ENCODE measurements around the gene C3orf62.
A peak's percentile ranks its signal among the peaks of the same experiment; 100 is the strongest.
"Not testable (repeated sequence)": the region's sequence is repeated elsewhere in the genome, so short reads cannot be mapped to it uniquely, and the experiment has no call there.

Gene C3orf62

DNA sequence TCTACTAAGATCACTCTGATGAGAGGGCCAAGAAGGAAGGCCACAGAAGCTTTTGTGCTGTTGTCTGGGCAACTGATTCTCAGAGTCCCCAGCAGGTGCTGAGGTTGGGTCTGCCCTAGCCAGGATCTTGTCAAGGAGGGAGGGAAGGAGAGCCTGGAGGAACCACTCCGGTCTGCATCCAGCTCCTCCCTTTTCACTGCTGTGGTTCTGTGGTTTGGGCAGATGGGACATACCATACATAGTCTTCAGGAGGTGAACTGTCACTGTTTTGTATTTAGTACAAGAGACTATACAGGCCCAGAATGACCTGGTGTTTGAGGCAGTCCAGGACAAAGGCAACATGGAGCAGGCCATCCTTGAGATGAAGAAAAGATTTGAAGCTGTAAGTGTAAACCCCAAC lies 21.9 kb downstream of the C3orf62 start:
- no peaks in the 10 kb centered on the region for H3K27me3 ChIP-seq
- H3K36me3 ChIP-seq: no peaks in the 10 kb centered on the region
- TF ChIP-seq, protein P1, sequence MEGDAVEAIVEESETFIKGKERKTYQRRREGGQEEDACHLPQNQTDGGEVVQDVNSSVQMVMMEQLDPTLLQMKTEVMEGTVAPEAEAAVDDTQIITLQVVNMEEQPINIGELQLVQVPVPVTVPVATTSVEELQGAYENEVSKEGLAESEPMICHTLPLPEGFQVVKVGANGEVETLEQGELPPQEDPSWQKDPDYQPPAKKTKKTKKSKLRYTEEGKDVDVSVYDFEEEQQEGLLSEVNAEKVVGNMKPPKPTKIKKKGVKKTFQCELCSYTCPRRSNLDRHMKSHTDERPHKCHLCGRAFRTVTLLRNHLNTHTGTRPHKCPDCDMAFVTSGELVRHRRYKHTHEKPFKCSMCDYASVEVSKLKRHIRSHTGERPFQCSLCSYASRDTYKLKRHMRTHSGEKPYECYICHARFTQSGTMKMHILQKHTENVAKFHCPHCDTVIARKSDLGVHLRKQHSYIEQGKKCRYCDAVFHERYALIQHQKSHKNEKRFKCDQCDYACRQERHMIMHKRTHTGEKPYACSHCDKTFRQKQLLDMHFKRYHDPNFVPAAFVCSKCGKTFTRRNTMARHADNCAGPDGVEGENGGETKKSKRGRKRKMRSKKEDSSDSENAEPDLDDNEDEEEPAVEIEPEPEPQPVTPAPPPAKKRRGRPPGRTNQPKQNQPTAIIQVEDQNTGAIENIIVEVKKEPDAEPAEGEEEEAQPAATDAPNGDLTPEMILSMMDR (IDR thresholded peaks at IDR 0.05; ENCODE audit: low read depth, low read length): no peak
- H3K4me1 ChIP-seq: no peaks in the 10 kb centered on the region
- no peaks in the 10 kb centered on the region for H3K9me3 ChIP-seq
- H3K4me3 ChIP-seq (ENCODE audit: low read depth, low read length): no peak overlapping the region
- DNase-seq: no peak

DNA sequence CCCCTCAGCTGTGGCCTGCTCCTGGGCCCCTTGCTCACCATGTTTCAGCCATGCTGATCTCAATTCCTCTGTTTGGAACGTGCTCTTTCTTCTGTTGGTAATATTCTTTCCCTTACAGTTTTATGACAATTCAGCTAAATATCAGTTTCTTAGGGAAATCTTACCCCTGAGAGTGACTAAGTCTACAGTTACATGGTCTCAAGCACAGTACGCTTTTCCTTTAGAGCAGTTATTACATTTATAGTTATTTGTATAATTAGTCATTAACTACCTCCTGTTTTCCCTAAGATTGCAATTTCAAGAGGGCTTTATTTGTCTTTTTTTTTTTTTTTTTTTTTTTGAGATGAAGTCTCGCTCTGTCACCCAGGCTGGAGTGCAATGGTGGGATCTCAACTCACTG lies 23.5 kb downstream of the C3orf62 start:
- Histone ChIP-seq H3K36me3 (no peaks in the 10 kb centered on the region), H3K27me3 (no peaks in the 10 kb centered on the region), H3K4me3 (ENCODE audit: low read depth, low read length) (no peak overlapping the region), H3K9me3 (no peaks in the 10 kb centered on the region), H3K4me1 (no peaks in the 10 kb centered on the region)
- TF ChIP-seq, protein P1 (IDR thresholded peaks at IDR 0.05; ENCODE audit: low read depth, low read length): no peak
- no peak for DNase-seq

DNA sequence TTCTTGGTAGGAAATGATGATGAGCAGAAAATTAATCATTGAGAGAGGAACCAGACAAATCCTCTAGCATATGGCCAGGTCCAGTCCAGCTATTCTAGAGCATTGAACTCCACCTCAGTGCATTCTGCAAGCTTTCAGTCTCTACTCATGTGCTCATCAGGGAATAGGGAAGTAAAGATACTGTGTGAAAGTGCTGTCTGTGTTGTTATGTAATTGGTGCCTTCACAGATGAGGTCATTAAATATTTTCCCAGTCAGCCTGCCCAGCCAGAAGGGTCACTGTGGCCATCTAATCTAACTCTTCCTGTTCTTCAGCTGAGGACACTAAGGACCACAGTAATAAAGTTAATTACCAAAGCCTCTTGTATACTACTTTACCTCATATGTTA lies 28.2 kb downstream of the C3orf62 start:
- Histone ChIP-seq H3K36me3 (no peaks in the 10 kb centered on the region), H3K4me3 (ENCODE audit: low read depth, low read length) (no peak overlapping the region), H3K4me1 (no peaks in the 10 kb centered on the region), H3K27me3 (no peaks in the 10 kb centered on the region), H3K9me3 (no peaks in the 10 kb centered on the region)
- TF ChIP-seq, protein P1 (IDR thresholded peaks at IDR 0.05; ENCODE audit: low read depth, low read length): no peak
- no peak for DNase-seq

DNA sequence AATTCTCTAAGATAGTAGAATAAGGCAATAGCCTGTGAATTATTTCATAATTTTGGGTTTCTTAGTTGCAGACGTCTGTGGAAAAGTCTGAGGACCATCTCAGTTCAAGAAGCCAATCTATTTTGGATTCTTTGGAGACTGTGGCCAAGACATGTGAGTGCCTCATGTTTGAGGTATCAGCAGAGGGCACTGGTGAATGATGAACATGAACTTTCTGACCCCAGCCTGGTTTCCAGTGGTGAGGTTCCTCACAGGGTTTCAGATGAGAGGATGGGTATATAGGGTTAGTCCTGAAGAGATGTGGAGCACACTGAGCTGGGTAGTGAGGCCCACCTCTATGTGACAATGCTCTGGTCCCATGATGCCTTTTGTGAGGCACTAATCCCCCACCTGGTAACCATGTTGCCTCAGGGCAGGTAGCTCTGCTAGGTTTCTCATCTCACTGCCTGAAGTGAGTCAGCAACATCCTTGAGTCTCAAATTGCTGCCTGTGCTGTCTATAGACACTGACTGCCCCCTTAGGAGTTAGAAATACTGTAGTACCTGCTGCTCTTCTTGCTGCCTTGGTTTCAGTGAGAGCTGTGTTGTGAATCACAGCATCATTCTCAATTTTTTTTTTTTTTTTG lies 32.3 kb downstream of the C3orf62 start:
- TF ChIP-seq, protein P1 (IDR thresholded peaks at IDR 0.05; ENCODE audit: low read depth, low read length): no peak
- Histone ChIP-seq H3K4me1 (no peaks in the 10 kb centered on the region), H3K9me3 (no peaks in the 10 kb centered on the region), H3K27me3 (no peaks in the 10 kb centered on the region), H3K36me3 (no peaks in the 10 kb centered on the region), H3K4me3 (ENCODE audit: low read depth, low read length) (no peak overlapping the region)
- no peak for DNase-seq

DNA sequence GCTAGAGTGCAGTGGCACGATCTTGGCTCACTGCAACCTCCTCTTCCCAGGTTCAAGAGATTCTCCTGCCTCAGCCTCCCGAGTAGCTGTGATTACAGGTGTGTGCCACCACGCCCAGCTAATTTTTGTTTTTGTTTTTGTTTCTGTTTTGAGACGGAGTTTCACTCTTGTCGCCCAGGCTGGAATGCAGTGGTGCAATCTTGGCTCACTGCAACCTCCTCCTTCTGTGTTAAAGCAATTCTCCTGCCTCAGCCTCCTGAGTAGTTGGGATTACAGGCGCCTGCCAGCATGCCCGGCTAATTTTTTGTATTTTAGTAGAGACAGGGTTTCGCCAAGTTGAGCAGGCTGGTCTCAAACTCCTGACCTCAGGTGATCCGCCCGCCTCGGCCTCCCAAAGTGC lies 36.9 kb downstream of the C3orf62 start:
- H3K9me3 ChIP-seq; H3K36me3 ChIP-seq; H3K4me1 ChIP-seq; H3K27me3 ChIP-seq; DNase-seq; H3K4me3 ChIP-seq (ENCODE audit: low read depth, low read length): not testable (repeated sequence)

DNA sequence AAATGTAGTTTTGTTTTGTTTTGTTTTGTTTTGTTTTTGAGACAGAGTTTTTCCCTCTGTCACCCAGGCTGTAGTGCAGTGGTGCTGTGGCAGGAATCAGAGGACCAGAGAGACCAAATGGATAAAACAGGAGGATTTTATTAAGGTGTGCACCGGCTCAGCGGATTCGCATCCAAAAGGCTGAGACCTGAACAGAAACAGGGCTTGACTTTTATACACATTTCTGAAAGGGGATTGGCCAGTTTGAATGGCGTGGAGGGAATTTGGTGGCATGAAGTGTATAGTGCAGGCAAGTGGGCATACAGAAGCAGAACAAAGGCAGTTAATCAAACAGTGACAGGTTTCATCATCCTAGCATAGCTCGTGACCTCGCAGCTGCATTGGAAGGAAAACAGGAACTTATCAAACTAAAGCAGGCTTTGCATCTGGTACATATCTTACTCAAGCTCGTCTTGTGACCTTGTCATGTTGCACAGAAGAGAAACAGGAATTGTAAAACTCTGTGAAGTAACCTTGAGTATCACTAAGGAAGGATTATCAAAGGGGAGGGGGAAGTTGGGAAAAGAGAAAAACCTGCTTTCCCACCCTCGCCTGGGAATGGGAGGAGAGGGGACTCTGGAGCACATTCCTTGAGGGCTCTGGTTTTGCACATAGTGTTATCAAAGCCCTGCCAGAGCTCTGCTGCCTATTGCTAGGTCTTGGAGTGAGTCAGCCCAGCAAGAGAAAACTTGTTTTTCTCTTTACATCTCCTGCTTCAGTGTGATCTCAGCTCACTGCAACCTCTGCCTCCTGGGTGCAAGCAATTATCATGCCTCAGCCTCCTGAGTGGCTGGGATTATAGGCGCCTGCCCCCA lies 38.5 kb downstream of the C3orf62 start:
- Histone ChIP-seq H3K4me3 (ENCODE audit: low read depth, low read length) (no peak overlapping the region), H3K27me3 (no peaks in the 10 kb centered on the region), H3K9me3 (no peaks in the 10 kb centered on the region), H3K36me3 (no peaks in the 10 kb centered on the region), H3K4me1 (no peaks in the 10 kb centered on the region)
- DNase-seq: peak; percentile 13
- TF ChIP-seq, protein P1 (IDR thresholded peaks at IDR 0.05; ENCODE audit: low read depth, low read length): no peak

All from BE2C (cell line).